ENCODE results near the gene PFAS.

Gene PFAS

GRCh38 chr17:8266648-8267479, 17.8 kb downstream of the PFAS start:
- FAIRE-seq (no peak), DNase-seq (ENCODE audit: insufficient read length, low spot score) (no peak)
- no peak for TF ChIP-seq PAX5 (IDR thresholded peaks at IDR 0.05; ENCODE audit: insufficient read depth, low read length, severe bottlenecking)
- no peak for TF ChIP-seq POLR2A (IDR thresholded peaks at IDR 0.05; ENCODE audit: low read depth, low read length)
- no peak for TF ChIP-seq POU2F2 (IDR thresholded peaks at IDR 0.05; ENCODE audit: low read depth, low read length)
- TF ChIP-seq TAF1 (IDR thresholded peaks at IDR 0.05; ENCODE audit: low read depth, low read length): no peak
- no peak for TF ChIP-seq POLR2AphosphoS5 (IDR thresholded peaks at IDR 0.05; ENCODE audit: low read depth, low read length)
- TF ChIP-seq SPI1 (IDR thresholded peaks at IDR 0.05; ENCODE audit: low read depth, low read length): no peak

GRCh38 chr17:8267480-8268147, 18.5 kb downstream of the PFAS start:
- no peak for DNase-seq (ENCODE audit: insufficient read length, low spot score)
- TF ChIP-seq POLR2A (IDR thresholded peaks at IDR 0.05; ENCODE audit: low read depth, low read length) (no peak), POLR2AphosphoS5 (IDR thresholded peaks at IDR 0.05; ENCODE audit: low read depth, low read length) (no peak), PAX5 (IDR thresholded peaks at IDR 0.05; ENCODE audit: insufficient read depth, low read length, severe bottlenecking) (no peak), SPI1 (IDR thresholded peaks at IDR 0.05; ENCODE audit: low read depth, low read length) (no peak)
- no peak for FAIRE-seq

DNA sequence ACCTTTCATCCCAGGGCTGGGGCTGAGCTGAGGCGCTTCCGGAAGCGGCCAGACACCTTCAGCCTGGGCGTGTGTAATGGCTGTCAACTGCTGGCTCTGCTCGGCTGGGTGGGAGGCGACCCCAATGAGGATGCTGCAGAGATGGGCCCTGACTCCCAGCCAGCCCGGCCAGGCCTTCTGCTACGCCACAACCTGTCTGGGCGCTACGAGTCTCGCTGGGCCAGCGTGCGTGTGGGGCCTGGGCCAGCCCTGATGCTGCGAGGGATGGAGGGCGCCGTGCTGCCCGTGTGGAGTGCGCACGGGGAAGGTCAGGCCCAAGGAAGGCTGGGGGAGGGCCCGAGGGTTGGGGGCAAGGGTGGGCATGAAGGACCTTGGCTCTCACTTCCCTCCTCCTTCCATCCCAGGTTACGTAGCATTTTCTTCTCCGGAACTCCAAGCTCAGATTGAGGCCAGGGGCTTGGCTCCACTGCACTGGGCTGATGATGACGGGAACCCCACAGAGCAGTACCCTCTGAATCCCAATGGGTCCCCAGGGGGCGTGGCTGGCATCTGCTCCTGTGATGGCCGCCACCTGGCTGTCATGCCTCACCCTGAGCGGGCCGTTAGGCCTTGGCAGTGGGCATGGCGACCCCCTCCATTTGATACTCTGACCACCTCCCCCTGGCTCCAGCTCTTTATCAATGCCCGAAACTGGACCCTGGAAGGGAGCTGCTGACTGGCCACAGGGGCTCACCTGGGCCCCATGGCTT, 19.6 kb downstream of the PFAS start:
- TF ChIP-seq POLR2AphosphoS5 (IDR thresholded peaks at IDR 0.05; ENCODE audit: low read depth, low read length) (no peak), TAF1 (IDR thresholded peaks at IDR 0.05; ENCODE audit: low read depth, low read length) (no peak), POLR2A (IDR thresholded peaks at IDR 0.05; ENCODE audit: low read depth, low read length) (no peak), POU2F2 (IDR thresholded peaks at IDR 0.05; ENCODE audit: low read depth, low read length) (no peak), SPI1 (IDR thresholded peaks at IDR 0.05; ENCODE audit: low read depth, low read length) (no peak), PAX5 (IDR thresholded peaks at IDR 0.05; ENCODE audit: insufficient read depth, low read length, severe bottlenecking) (no peak)
- FAIRE-seq: no peak
- DNase-seq (ENCODE audit: insufficient read length, low spot score): no peak

DNA sequence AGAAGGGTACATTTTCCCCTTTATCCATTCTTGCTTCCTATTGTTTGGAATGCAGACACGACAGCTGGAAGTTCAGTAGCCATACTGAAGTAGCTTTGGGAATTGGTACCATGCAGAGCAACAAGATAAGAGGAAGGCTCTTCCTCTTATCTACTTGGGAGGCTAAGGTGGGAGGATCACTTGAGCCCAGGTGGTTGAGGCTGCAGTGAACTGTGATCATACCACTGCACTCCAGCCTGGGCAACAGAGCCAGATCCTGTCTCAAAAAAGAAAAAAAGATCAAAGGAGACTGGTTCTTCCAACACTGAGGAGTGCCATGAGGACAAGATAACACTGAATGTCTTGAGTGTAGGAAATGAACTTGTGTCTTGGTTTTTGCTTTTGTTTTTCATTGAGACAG, 23.3 kb downstream of the PFAS start:
- DNase-seq (ENCODE audit: insufficient read length, low spot score) (no peak), FAIRE-seq (no peak)
- TF ChIP-seq TAF1 (IDR thresholded peaks at IDR 0.05; ENCODE audit: low read depth, low read length) (no peak), PAX5 (IDR thresholded peaks at IDR 0.05; ENCODE audit: insufficient read depth, low read length, severe bottlenecking) (no peak), POU2F2 (IDR thresholded peaks at IDR 0.05; ENCODE audit: low read depth, low read length) (no peak), POLR2AphosphoS5 (IDR thresholded peaks at IDR 0.05; ENCODE audit: low read depth, low read length) (no peak), POLR2A (IDR thresholded peaks at IDR 0.05; ENCODE audit: low read depth, low read length) (no peak), SPI1 (IDR thresholded peaks at IDR 0.05; ENCODE audit: low read depth, low read length) (no peak)

DNA sequence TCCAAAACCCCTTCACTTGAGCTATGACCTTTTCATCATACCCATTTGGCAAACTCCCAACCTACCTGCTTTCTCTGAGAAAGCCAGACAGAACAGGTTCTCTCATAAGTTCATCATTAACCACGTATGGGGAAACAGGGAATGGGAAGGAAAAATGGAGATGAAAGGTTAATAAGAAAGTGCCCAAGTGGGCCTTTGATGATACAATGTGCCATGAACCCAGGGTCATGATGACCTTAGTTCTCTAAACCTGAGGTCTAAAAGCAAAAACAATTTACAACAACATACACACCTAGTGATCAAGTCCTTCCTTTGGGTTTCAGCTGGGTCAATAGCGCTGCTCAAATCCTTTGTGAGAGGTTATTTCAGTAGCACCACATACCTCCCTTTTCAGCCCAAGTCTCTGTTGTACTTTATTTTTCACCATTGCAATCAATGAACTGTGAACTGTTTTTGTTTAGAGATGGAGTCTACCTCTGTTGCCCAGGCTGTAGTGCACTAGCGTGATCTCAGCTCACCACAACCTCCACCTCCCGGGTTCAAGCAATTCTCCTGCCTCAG, 24.9 kb downstream of the PFAS start:
- FAIRE-seq: no peak
- DNase-seq (ENCODE audit: insufficient read length, low spot score): no peak
- TF ChIP-seq TAF1 (IDR thresholded peaks at IDR 0.05; ENCODE audit: low read depth, low read length): no peak
- no peak for TF ChIP-seq POLR2A (IDR thresholded peaks at IDR 0.05; ENCODE audit: low read depth, low read length)
- no peak for TF ChIP-seq PAX5 (IDR thresholded peaks at IDR 0.05; ENCODE audit: insufficient read depth, low read length, severe bottlenecking)
- no peak for TF ChIP-seq SPI1 (IDR thresholded peaks at IDR 0.05; ENCODE audit: low read depth, low read length)
- TF ChIP-seq POU2F2 (IDR thresholded peaks at IDR 0.05; ENCODE audit: low read depth, low read length): no peak
- no peak for TF ChIP-seq POLR2AphosphoS5 (IDR thresholded peaks at IDR 0.05; ENCODE audit: low read depth, low read length)

DNA sequence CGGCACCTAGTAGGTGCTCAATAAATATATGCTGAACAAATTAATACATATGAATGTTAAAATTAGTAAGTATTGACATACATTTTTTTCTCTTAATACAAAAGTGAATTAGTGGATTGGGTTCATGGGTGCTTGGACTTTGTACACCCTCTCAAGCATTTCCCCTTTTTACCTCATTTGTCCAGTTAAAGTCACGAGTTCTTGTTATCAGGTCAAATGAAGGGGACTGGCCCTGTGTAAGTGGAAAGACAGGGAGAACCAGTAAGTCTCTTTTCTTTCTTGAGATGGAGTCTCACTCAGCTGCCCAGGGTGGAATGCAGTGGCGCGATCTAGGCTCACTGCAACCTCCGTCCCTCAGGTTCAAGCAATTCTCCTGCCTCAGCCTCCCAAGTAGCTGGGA, 25.7 kb downstream of the PFAS start:
- DNase-seq (ENCODE audit: insufficient read length, low spot score): no peak
- no peak for FAIRE-seq
- TF ChIP-seq TAF1 (IDR thresholded peaks at IDR 0.05; ENCODE audit: low read depth, low read length) (no peak), PAX5 (IDR thresholded peaks at IDR 0.05; ENCODE audit: insufficient read depth, low read length, severe bottlenecking) (no peak), POLR2AphosphoS5 (IDR thresholded peaks at IDR 0.05; ENCODE audit: low read depth, low read length) (no peak), SPI1 (IDR thresholded peaks at IDR 0.05; ENCODE audit: low read depth, low read length) (no peak), POU2F2 (IDR thresholded peaks at IDR 0.05; ENCODE audit: low read depth, low read length) (no peak), POLR2A (IDR thresholded peaks at IDR 0.05; ENCODE audit: low read depth, low read length) (no peak)

DNA sequence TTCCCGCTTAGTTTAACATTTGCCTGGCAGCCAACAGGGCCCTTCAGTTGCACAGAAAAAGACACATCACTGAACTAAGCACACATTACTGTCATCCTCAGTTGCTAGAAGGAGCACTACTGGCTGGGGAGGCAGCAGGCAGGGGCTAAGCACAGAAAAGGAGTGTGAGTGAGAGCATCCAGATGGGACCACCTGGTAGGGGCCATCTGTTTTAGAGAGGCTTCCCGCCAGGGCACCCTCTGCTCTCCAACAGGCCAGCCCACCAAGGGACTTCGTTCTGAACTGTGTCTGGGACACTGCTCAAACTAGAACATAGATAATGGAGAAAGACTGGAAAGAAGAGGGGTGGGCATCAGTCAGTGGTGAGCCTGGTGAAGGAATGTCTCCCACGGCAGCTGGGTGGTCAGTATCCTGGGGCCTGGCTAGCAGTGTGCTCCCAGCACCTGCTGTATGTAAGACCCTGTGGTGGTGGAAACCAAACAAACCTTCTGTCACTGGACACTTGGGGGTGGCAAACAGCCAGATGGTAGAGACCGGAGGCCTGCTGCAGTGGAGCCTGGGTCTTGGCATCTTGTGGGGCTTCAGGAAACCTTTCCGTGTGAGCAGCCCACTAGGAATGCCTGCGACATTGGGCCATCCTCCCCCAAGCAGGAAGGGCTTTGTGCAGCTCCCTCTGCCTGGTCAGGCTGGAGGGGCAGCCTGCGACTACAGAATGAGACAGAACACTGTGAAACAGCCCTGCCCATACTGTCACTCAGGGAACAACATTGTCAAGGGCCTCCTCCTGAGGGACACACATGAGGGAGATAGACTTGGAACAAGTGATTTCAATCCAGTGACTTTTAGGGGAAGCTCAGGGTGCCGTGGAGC, 26.6 kb downstream of the PFAS start:
- no peak for TF ChIP-seq SPI1 (IDR thresholded peaks at IDR 0.05; ENCODE audit: low read depth, low read length)
- TF ChIP-seq POLR2A (IDR thresholded peaks at IDR 0.05; ENCODE audit: low read depth, low read length): no peak
- no peak for TF ChIP-seq POU2F2 (IDR thresholded peaks at IDR 0.05; ENCODE audit: low read depth, low read length)
- no peak for TF ChIP-seq TAF1 (IDR thresholded peaks at IDR 0.05; ENCODE audit: low read depth, low read length)
- no peak for TF ChIP-seq PAX5 (IDR thresholded peaks at IDR 0.05; ENCODE audit: insufficient read depth, low read length, severe bottlenecking)
- TF ChIP-seq POLR2AphosphoS5 (IDR thresholded peaks at IDR 0.05; ENCODE audit: low read depth, low read length): no peak
- no peak for FAIRE-seq

DNA sequence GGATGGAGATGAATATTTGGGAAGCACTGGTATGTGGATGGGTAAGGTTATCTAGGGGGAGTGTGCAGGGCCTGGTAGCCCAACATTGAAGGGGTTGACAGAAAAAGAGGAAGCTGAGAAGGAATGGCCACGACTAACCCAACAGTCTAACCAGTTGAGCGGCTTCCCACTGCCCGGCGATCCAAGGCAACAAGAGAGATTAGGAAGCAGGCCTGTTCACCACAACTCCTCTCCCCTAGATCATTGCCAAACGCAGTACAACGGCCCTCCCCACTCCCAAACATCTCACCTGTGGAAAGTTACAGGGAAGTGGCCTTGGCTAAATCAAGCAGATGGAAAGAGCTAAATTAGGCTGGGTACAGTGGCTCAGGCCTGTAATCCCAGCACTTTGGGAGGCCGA, 28.2 kb downstream of the PFAS start:
- no peak for DNase-seq (ENCODE audit: insufficient read length, low spot score)
- no peak for TF ChIP-seq SPI1 (IDR thresholded peaks at IDR 0.05; ENCODE audit: low read depth, low read length)
- TF ChIP-seq POLR2A (IDR thresholded peaks at IDR 0.05; ENCODE audit: low read depth, low read length): no peak
- no peak for TF ChIP-seq TAF1 (IDR thresholded peaks at IDR 0.05; ENCODE audit: low read depth, low read length)
- TF ChIP-seq PAX5 (IDR thresholded peaks at IDR 0.05; ENCODE audit: insufficient read depth, low read length, severe bottlenecking): no peak
- TF ChIP-seq POU2F2 (IDR thresholded peaks at IDR 0.05; ENCODE audit: low read depth, low read length): no peak
- TF ChIP-seq POLR2AphosphoS5 (IDR thresholded peaks at IDR 0.05; ENCODE audit: low read depth, low read length): no peak
- no peak for FAIRE-seq

More for the DNA sequence above, 26.6 kb downstream of the PFAS start:
- DNase-seq (ENCODE audit: insufficient read length, low spot score): no peak
